ENCODE data around the gene SRSF2.
A peak's percentile ranks its signal among the peaks of the same experiment; 100 is the strongest.
"Not testable (repeated sequence)": the region's sequence is repeated elsewhere in the genome, so short reads cannot be mapped to it uniquely, and the experiment has no call there.

Gene SRSF2

GRCh38 chr17:76737082-76737675 lies at the start of gene SRSF2:
SRSF2 (minus strand) TSS chr17:76737331; CDS start chr17:76737160, 171 bp downstream.
- peak; percentile 99 for DNase-seq

DNA sequence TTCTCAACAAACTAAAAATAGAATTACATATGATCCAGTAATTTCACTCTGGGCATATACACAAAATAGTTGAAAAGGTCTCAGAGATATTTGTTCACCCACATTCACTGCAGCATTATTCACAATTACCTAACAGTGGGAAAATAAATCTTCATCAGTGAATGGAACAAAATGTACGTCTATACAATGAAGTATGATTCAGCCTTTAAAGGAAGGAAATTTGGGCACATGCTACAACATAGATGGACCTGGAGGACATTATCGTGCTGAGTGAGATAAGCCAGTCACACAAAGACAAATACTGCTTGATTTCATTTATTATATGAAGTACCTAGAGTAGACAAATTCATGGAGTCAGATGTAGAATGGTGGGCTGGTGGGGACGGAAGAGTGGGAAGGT lies 47.8 kb upstream of the SRSF2 start:
- DNase-seq: no peak

DNA sequence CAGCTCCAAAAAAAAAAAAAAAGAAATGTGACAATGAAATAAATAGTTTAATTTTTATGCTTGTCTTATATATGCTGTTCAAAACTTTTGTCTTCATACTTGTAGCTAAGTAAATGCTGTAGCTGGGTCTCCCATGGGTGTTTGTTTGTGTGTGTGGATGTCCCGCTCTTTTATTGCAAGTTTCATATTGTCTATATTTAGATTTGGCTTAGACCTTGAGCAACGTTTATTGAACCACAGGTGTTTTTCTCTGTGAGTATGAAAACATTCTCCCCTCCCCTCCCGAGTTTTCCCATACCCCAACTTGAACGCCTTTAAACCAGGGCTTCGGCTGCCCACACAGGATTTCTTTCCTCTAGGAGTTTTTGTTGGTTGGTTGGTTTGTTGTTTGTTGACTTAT lies 46.0 kb upstream of the SRSF2 start:
- DNase-seq: no peak

GRCh38 chr17:76781056-76781982 lies 44.2 kb upstream of the SRSF2 start:
- no peak for DNase-seq

- DNase-seq: no peak
Measured at GRCh38 chr17:76775021-76775600, 38.0 kb upstream of the SRSF2 start.

DNA sequence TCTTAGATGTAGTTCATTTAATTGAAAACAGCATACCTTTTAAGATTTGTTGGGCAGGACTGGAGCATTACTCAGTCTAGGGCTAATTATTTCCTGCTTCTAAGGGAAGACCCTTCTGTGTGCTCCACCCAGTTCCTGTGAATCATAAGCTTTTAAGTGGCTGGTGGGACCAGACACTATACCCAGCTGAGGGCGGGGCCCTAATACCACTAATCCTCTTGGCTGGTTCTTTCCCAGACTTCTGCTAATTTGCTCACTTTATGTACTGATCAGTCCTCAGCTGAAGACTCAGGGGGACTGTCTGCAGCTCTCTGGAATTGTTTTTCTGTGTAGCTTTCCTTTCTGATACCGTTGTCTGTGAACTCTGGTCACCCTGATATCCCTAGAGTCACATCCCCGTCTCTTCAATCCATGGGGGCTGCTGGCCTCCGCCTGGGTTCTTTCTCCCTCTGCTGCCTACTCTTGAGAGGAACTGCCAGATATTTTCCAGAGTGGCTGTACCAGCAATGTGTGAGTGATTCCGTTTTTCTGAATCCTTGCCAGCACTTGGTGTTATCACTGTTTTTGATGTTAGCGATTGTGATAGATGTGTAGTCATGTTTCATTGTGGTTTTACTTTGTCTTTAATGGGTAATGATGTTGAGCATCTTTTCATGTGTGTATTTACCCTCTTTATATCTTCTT lies 35.9 kb upstream of the SRSF2 start:
- DNase-seq: no peak

DNA sequence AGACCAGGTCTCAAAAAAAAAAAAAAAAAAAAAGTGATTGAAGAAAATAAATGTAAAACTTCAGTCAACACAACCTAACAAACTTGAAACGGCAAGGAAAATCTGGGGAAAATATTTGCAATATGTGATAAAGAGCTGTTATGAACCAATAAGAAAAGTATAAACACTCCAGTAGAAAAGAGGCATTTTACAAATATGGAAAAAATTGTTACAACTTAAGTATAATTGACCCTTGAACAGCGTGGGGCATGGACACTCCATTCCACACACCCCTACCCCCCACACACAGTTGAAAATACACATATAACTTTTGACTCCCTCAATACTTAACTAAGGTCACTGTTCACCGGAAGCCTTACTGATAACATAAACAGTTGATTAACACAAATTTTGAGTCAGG lies 21.4 kb upstream of the SRSF2 start:
- DNase-seq: no peak

GRCh38 chr17:76757256-76757655 lies 20.1 kb upstream of the SRSF2 start:
- no peak for DNase-seq

GRCh38 chr17:76755285-76755684 lies 18.2 kb upstream of the SRSF2 start:
- no peak for DNase-seq

- no peak for DNase-seq
Measured at GRCh38 chr17:76753061-76753961, 16.2 kb upstream of the SRSF2 start.

DNA sequence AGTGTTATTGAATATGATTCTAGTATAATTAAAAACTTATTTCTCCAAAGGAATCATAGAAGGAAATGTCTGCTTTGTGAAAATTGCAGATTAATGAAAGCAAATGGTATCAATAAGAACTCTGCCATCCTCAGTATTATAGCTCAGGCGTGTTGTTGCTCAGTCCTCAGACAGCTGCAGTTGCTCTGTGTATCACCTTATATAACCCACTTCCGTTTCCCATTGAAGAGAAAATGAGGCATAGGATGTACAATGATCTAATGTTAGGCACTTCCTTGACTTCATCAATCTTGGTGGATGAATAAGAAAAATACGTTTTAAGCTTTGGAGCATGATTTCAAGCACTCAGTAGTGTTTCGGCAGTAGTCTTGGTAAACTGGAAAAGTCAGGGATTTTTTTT lies 14.9 kb upstream of the SRSF2 start:
- DNase-seq: no peak

- no peak for DNase-seq
Measured at GRCh38 chr17:76751416-76751993, 14.4 kb upstream of the SRSF2 start.

DNA sequence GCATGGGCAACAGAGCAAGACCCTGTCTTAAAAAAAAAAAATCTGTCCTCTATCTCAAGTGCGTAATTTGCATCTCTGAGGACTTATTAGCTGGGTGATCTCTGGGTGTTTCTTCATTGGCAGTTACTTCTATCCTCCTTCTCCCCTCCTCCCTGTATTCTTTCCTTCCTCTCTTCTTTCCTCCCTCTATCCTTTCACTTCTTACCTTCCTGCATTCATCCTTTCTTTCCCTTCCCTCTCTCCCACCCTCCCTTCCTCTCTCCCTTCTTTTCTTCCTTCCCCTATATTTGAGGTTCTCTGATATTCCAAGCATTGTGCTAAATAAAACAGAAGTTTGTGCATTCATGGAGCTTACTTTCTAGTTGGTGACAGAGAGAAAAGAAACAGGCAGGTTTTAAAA lies 11.5 kb upstream of the SRSF2 start:
- DNase-seq: no peak

DNA sequence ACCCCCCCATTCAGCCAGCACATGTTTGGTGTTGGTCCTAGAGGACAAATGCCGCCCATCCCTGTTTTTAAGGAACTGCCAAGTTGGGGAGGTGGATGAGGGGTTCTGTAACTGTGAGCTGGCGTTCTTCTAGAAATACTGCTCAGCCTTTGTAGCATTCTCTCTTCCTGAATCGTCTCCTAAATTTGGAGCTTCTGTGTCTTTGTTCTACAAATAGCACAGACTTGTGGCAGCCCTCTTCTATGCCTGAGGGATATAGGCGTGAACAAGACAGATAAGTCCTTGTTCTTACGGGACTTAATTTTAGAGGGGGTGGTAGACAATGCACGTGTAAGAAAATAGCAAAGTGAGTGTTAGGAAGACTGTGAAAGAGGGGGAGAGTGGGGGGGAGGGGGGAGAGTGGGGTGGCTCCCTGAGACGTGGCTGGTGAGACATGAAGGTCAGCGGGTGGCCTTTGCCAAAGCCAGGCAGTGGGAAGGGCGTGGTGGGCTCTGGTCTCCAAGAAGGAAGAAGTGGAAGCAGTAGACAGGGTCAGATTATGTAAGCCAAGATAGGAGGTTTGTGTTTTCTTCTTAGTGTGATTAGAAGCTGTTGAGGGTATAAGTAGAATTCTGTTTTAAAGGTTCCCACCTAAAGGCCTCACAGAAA lies 10.7 kb upstream of the SRSF2 start:
- DNase-seq: no peak

DNA sequence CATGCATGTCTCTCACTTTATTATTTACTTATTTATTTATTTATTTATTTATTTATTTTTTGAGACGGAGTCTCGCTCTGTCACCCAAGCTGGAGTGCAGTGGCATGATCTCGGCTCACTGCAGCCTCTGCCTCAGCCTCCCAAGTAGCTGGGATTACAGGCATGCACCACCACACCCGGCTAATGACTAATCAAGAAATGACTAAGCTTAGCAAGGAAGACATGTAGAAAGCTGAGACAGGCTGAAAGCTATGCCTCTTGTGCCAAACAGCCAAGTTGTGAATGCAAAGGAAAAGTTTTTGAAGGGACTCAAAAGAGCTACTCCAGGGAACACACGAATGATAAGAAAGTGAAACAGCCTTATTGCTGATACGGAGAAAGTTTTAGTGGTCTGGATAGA lies 8.7 kb upstream of the SRSF2 start:
- DNase-seq: not testable (repeated sequence)

DNA sequence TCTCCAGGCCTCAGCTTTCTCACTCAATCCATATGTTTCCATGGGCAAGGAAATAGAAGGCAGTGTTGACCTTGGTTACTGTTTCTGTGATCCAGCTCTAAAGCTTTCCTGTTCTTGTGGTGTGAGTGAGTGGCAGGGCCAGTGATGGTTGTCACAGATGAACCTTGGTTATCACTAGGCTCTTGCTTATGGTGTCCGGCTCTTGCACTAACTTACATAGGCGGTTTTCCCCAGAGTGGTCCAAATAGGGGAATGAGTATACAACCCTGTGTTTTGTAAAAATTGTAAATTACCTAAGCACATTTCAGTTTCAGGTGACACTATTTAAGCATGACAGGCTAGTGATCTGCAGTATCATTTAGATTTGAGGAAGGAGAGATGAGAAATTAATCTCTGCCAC lies 7.6 kb upstream of the SRSF2 start:
- no peak for DNase-seq

GRCh38 chr17:76742958-76743357 lies 5.8 kb upstream of the SRSF2 start:
- no peak for DNase-seq

GRCh38 chr17:76740329-76741118 lies 3.4 kb upstream of the SRSF2 start:
- no peak for DNase-seq

- DNase-seq: not testable (repeated sequence)
Measured at GRCh38 chr17:76739568-76740115, 2.5 kb upstream of the SRSF2 start.

GRCh38 chr17:76738468-76738850 lies 1.3 kb upstream of the SRSF2 start:
- DNase-seq: no peak
